Measurements from ENCODE around the gene ZDHHC13.
"Not testable (repeated sequence)": the region's sequence is repeated elsewhere in the genome, so short reads cannot be mapped to it uniquely, and the experiment has no call there.

The ZDHHC13 gene

GRCh38 chr11:19099093-19099492, 17.9 kb upstream of the ZDHHC13 start:
- DNase-seq (ENCODE audit: low spot score): no peak

- no peak for DNase-seq (ENCODE audit: low spot score)
Measured at GRCh38 chr11:19100885-19101284, 16.1 kb upstream of the ZDHHC13 start.

GRCh38 chr11:19101796-19102520, 15.0 kb upstream of the ZDHHC13 start:
- DNase-seq (ENCODE audit: low spot score): no peak

GRCh38 chr11:19102521-19102900, 14.5 kb upstream of the ZDHHC13 start:
- no peak for DNase-seq (ENCODE audit: low spot score)

GRCh38 chr11:19105011-19105410, 12.0 kb upstream of the ZDHHC13 start:
- DNase-seq (ENCODE audit: low spot score): no peak

- DNase-seq (ENCODE audit: low spot score): no peak
Measured at GRCh38 chr11:19107125-19107524, 9.8 kb upstream of the ZDHHC13 start.

GRCh38 chr11:19110295-19110694, 6.7 kb upstream of the ZDHHC13 start:
- DNase-seq (ENCODE audit: low spot score): no peak

- DNase-seq (ENCODE audit: low spot score): no peak
Measured at GRCh38 chr11:19111809-19112208, 5.2 kb upstream of the ZDHHC13 start.

GRCh38 chr11:19116276-19116970, 545 bp upstream of the ZDHHC13 start:
- DNase-seq (ENCODE audit: low spot score): no peak

- no peak for DNase-seq (ENCODE audit: low spot score)
Measured at GRCh38 chr11:19117760-19118097, 761 bp downstream of the ZDHHC13 start.

- DNase-seq (ENCODE audit: low spot score): no peak
Measured at GRCh38 chr11:19121646-19122045, 4.7 kb downstream of the ZDHHC13 start.

- no peak for DNase-seq (ENCODE audit: low spot score)
Measured at GRCh38 chr11:19122960-19123615, 6.1 kb downstream of the ZDHHC13 start.

- not testable (repeated sequence) for DNase-seq (ENCODE audit: low spot score)
Measured at GRCh38 chr11:19126562-19127325, 9.8 kb downstream of the ZDHHC13 start.

GRCh38 chr11:19134004-19134403, 17.0 kb downstream of the ZDHHC13 start:
- DNase-seq (ENCODE audit: low spot score): no peak

- DNase-seq (ENCODE audit: low spot score): not testable (repeated sequence)
Measured at GRCh38 chr11:19136884-19137283, 19.9 kb downstream of the ZDHHC13 start.

- no peak for DNase-seq (ENCODE audit: low spot score)
Measured at GRCh38 chr11:19145319-19145718, 28.4 kb downstream of the ZDHHC13 start.

- DNase-seq (ENCODE audit: low spot score): no peak
Measured at GRCh38 chr11:19156892-19157291, 39.9 kb downstream of the ZDHHC13 start.

GRCh38 chr11:19160847-19161246, 43.9 kb downstream of the ZDHHC13 start:
- DNase-seq (ENCODE audit: low spot score): no peak

GRCh38 chr11:19161651-19162050, 44.7 kb downstream of the ZDHHC13 start:
- DNase-seq (ENCODE audit: low spot score): no peak

- DNase-seq (ENCODE audit: low spot score): no peak
Measured at GRCh38 chr11:19162951-19163505, 46.1 kb downstream of the ZDHHC13 start.

- DNase-seq (ENCODE audit: low spot score): no peak
Measured at GRCh38 chr11:19163617-19164016, 46.6 kb downstream of the ZDHHC13 start.

- no peak for DNase-seq (ENCODE audit: low spot score)
Measured at GRCh38 chr11:19164230-19164855, 47.4 kb downstream of the ZDHHC13 start.
